ENCODE data around the gene KCNMA1. TPM values are rescaled to one million over a fixed set of nuclear protein-coding genes. Genes with fewer than 3 reads are reported as not detected.
A peak's percentile ranks its signal among the peaks of the same experiment; 100 is the strongest.

Gene KCNMA1
- total RNA-seq, 1 experiment from 2014 or later = 0.70 TPM

DNA sequence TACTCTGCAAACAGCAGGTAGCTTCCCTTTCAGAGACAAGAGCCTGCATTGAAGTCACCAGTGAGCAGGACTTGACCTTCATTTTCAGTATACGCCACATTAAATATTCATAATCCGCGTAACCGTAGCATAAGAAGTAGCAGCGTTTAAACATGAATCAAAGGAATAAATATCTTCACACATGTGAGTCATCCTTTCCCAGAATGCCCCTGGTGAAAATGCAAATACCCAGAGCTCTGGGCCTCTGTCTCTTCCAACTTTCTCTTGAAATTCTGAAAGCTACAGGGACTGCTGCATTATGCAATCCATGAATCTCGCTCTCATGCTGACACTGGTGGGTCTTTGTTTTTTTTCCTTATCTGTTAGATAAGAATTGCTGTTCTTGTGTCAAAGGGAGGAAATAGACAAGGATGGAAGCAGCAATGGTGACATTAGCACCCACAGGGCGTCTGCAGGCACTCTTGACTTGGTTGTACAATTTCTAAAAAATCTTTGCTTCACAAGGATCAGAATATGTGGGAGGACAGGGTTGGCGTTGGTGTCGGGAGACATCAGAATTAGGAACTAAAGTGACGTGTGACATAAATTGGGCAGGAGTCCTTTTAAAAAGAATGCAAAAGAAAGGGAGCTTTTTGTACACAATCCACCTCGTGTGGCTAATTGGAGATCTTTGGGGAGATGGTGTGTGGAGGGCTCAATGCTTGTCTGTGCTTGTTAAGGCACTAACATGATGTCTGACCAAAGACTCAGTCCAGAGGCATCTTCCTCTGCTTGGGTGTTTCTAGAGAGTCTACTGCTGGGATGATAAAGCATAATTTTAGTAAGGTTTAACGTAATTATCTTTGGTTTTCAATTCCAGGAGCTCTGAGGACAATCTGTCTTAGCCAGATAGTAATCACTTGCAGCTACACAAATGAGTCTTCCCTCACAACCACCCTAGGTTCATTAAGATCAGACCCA lies 390.3 kb downstream of the KCNMA1 start:
- TF ChIP-seq, protein P1, sequence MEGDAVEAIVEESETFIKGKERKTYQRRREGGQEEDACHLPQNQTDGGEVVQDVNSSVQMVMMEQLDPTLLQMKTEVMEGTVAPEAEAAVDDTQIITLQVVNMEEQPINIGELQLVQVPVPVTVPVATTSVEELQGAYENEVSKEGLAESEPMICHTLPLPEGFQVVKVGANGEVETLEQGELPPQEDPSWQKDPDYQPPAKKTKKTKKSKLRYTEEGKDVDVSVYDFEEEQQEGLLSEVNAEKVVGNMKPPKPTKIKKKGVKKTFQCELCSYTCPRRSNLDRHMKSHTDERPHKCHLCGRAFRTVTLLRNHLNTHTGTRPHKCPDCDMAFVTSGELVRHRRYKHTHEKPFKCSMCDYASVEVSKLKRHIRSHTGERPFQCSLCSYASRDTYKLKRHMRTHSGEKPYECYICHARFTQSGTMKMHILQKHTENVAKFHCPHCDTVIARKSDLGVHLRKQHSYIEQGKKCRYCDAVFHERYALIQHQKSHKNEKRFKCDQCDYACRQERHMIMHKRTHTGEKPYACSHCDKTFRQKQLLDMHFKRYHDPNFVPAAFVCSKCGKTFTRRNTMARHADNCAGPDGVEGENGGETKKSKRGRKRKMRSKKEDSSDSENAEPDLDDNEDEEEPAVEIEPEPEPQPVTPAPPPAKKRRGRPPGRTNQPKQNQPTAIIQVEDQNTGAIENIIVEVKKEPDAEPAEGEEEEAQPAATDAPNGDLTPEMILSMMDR (conservative IDR thresholded peaks at IDR 0.05) = no peak
- no peak for TF ChIP-seq EZH2 (IDR thresholded peaks at IDR 0.05; ENCODE audit: low read depth)
- Histone ChIP-seq H4K20me1 (ENCODE audit: insufficient read depth) (no peaks in the 10 kb centered on the region), H3K4me1 (replicated peaks; ENCODE audit: insufficient read depth) (no peaks in the 10 kb centered on the region; the same call in 1 of the 2 replicates), H3K9me3 (ENCODE audit: insufficient read depth, low read depth) (no peaks in the 10 kb centered on the region), H3K4me3 (no peak overlapping the region), H3K9me2 (ENCODE audit: insufficient read depth) (no peaks in the 10 kb centered on the region), H3K36me3 (ENCODE audit: low read depth) (no peaks in the 10 kb centered on the region), H2AFZ (no peak overlapping the region), H3K27ac (no peak overlapping the region), H3K79me2 (ENCODE audit: low read depth) (no peaks in the 10 kb centered on the region), H3K4me2 (no peak overlapping the region), H3K27me3 (ENCODE audit: insufficient read depth, low read depth) (no peaks in the 10 kb centered on the region), H3F3A (ENCODE audit: insufficient read depth, low read depth) (no peaks in the 10 kb centered on the region)
- ChIA-PET CTCF (interaction anchor here (0.6 kb wide), 1 partner anchor 176 kb away, joined by 3 read pairs; no protein-coding TSS in a partner anchor), POLR2A (ENCODE audit: unreplicated experiment) (interaction anchor here (0.5 kb wide), 1 partner anchor 259 kb away, joined by 24 read pairs; no protein-coding TSS in a partner anchor)
- no TSS peak for BruUV-seq (replicated peaks)
- intact Hi-C loops (cut with micrococcal nuclease; ENCODE audit: unreplicated experiment) = no loop called here
- peak in 1 of 2 experiments; percentile 29 for DNase-seq

DNA sequence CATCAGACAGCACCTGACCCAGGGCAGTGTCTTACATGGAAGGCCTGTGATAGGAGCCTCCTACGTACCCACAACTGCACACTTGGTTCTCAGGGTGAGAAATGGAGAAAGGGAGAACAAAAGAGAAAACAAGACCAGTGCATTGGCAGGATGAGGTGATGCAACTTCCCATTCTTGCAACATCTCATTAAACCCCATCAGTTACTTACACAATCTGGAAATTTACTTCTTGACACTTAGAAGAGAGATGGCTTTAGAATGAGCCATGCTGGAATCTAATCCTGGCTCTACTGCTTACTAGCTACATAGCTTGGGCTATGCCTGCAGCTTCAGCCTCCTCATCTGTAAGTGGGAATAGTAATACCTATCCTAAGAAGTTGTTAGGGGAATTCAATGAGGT lies 391.7 kb downstream of the KCNMA1 start:
- Histone ChIP-seq H2AFZ (no peak overlapping the region), H3K27ac (no peak overlapping the region), H3K79me2 (ENCODE audit: low read depth) (no peaks in the 10 kb centered on the region), H3K4me1 (replicated peaks; ENCODE audit: insufficient read depth) (no peaks in the 10 kb centered on the region), H3K36me3 (ENCODE audit: low read depth) (no peaks in the 10 kb centered on the region), H4K20me1 (ENCODE audit: insufficient read depth) (no peaks in the 10 kb centered on the region), H3K4me3 (no peak overlapping the region), H3K9me2 (ENCODE audit: insufficient read depth) (no peaks in the 10 kb centered on the region), H3F3A (ENCODE audit: insufficient read depth, low read depth) (no peaks in the 10 kb centered on the region), H3K27me3 (ENCODE audit: insufficient read depth, low read depth) (no peaks in the 10 kb centered on the region), H3K9me3 (ENCODE audit: insufficient read depth, low read depth) (no peaks in the 10 kb centered on the region; the same call in 1 of the 2 replicates), H3K4me2 (no peak overlapping the region)
- POLR2A ChIA-PET (ENCODE audit: unreplicated experiment) = interaction anchor here (0.6 kb wide), 1 partner anchor 469 kb away, joined by 6 read pairs; no protein-coding TSS in a partner anchor
- no peak for TF ChIP-seq EZH2 (IDR thresholded peaks at IDR 0.05; ENCODE audit: low read depth)
- TF ChIP-seq, protein P1 (conservative IDR thresholded peaks at IDR 0.05) = no peak
- DNase-seq = no peak
- intact Hi-C loops (cut with micrococcal nuclease; ENCODE audit: unreplicated experiment) = no loop called here
- CTCF ChIA-PET = no interaction called here
- no TSS peak for BruUV-seq (replicated peaks)

DNA sequence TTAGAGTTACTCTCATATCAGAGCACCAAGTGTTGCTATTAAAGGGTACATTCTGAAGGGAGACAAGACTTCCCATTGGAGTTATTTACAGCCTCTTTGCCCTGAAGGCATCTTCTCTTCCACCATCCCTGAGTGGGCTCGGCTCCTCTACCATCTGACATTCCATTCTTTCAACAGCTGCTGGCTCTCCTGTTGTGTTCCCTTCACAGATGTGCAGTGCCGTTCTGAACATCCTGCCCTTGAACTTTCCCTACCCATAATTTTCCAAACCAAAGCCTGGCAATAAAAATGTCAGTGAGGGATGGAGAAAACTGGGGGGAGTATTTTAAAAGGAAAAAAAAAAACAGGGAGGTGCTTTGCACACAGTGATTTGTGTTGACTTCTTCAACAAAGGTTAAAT lies 392.9 kb downstream of the KCNMA1 start:
- H3K4me2 ChIP-seq = no peak overlapping the region
- no peak overlapping the region for H3K27ac ChIP-seq
- no peak overlapping the region for H3K4me3 ChIP-seq
- no peaks in the 10 kb centered on the region for H3K9me2 ChIP-seq (ENCODE audit: insufficient read depth)
- intact Hi-C loops (cut with micrococcal nuclease; ENCODE audit: unreplicated experiment) = no loop called here
- CTCF ChIA-PET = no interaction called here
- no peaks in the 10 kb centered on the region for H4K20me1 ChIP-seq (ENCODE audit: insufficient read depth)
- no peaks in the 10 kb centered on the region for H3F3A ChIP-seq (ENCODE audit: insufficient read depth, low read depth)
- BruUV-seq (replicated peaks) = no TSS peak
- no peaks in the 10 kb centered on the region for H3K36me3 ChIP-seq (ENCODE audit: low read depth)
- no peaks in the 10 kb centered on the region for H3K4me1 ChIP-seq (replicated peaks; ENCODE audit: insufficient read depth)
- H3K79me2 ChIP-seq (ENCODE audit: low read depth) = no peaks in the 10 kb centered on the region
- H3K27me3 ChIP-seq (ENCODE audit: insufficient read depth, low read depth) = no peaks in the 10 kb centered on the region
- DNase-seq = no peak
- no peak for TF ChIP-seq EZH2 (IDR thresholded peaks at IDR 0.05; ENCODE audit: low read depth)
- TF ChIP-seq, protein P1 (conservative IDR thresholded peaks at IDR 0.05) = no peak
- POLR2A ChIA-PET (ENCODE audit: unreplicated experiment) = no interaction called here
- H2AFZ ChIP-seq = no peak overlapping the region
- H3K9me3 ChIP-seq (ENCODE audit: insufficient read depth, low read depth) = no peaks in the 10 kb centered on the region; the same call in 1 of the 2 replicates

All from PC-9 (cell line).